Stimulated activated CD4-positive, alpha-beta T cell treated with anti-CD3 and anti-CD28 coated beads, Interleukin-15, amount 100 ng/mL, for 1 hour (primary cell): Measurements from ENCODE around the gene NXF1.

Experiments
- DNase-seq, 2 donors: peaks; one replicate each; pipeline ENCODE4 v3.0.0-alpha.2; 2020; ENCODE audit warnings: low read depth in 1 of 2, low spot score in 1 of 2

Gene NXF1

GRCh38 chr11:62747475-62748160, 57.6 kb downstream of the NXF1 start:
- no peak for DNase-seq
